RPMI8226 (cell line): ENCODE data around the gene ADI1.
"Not testable (repeated sequence)": the region's sequence is repeated elsewhere in the genome, so short reads cannot be mapped to it uniquely, and the experiment has no call there.

Source experiments
- DNase-seq: peaks from one replicate; pipeline ENCODE4 v3.0.0-alpha.2; 2015

The ADI1 gene

GRCh38 chr2:3492475-3492787 lies 26.9 kb downstream of the ADI1 start:
- DNase-seq = not testable (repeated sequence)

GRCh38 chr2:3491716-3492474 lies 27.4 kb downstream of the ADI1 start:
- DNase-seq = no peak

DNA sequence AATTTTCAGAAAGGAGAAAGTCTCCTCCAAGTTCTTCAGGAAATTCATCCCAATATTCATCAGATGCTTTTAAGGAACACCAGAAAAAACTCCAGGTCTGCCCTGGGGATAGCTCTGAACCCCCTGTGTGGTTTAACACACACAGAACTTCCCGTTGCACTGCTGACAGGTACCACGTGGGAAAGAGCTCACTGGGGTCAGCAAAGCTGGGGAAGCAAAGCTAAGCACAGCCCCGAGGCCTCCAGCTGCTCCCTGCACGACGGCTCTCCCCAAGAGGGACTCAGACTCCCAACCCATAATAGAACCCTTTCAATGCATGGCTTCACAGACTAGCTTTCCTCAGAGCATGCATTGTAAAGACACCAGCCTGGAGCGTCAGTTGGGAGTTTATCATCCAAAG lies 28.0 kb downstream of the ADI1 start:
- DNase-seq = no peak

- no peak for DNase-seq
Observed at GRCh38 chr2:3490191-3491170, 28.9 kb downstream of the ADI1 start.

GRCh38 chr2:3489764-3490115 lies 29.6 kb downstream of the ADI1 start:
- no peak for DNase-seq

GRCh38 chr2:3488855-3489763 lies 30.2 kb downstream of the ADI1 start:
- DNase-seq = no peak

DNA sequence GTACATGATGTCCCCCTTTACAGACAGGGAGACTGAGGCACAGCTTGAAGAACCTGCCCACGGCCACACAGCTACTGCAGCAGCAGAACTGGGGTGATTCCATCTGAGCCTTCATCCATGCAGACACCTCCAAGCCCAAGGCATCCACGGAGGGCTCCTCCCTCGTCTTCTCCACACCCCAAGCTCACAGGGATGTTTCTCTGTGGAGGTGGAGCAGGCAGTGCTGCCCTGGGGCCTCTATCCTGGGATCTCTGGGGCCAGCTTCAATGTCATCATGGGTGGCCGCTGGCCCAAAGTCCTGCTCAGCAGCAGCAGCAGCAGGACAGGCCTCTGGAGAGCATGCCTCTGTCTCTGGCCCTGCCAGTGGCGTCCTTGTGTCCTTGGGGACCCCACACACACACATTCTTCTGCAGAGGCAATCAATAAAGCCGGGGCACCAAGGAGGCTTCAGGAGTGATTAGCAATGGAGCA lies 31.2 kb downstream of the ADI1 start:
- DNase-seq = no peak

DNA sequence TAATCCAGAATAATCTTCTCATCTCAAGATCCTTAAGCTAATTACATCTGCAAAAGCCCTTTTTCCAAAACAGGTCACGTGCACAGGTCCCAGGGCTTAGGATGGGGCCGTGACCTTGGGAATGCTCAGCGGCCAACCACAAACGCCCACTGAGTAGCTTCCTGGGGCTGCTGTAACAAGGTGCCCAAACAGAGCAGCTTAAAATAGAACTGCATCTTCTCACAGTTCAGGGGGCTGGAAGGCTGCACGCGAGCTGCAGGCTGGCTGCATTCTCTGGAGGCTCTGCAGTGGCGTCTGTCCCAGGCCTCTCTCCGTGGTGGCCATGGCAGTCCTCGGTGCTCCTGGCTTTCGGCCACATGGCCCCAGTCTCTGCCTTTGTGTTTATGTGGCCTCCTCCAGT lies 31.9 kb downstream of the ADI1 start:
- DNase-seq = no peak

DNA sequence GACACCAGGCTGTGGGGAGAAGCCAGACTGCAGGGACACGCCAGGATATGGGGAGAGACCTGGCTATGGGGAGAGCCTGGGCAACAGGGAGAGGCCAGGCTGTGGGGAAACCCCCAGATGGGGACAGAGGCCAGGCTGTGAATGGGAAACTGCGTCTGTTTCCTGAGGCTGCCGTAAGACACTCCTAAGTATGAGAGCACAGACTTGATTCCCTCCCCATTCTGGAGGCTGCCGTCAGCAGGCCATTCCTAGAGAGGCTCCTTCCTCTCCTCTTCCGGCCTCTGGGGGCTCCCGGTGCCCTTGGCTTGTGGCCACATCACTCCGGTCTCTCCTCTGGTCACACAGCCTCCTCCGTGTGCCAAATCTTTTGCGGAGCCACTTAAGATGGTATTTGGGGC lies 32.3 kb downstream of the ADI1 start:
- no peak for DNase-seq

DNA sequence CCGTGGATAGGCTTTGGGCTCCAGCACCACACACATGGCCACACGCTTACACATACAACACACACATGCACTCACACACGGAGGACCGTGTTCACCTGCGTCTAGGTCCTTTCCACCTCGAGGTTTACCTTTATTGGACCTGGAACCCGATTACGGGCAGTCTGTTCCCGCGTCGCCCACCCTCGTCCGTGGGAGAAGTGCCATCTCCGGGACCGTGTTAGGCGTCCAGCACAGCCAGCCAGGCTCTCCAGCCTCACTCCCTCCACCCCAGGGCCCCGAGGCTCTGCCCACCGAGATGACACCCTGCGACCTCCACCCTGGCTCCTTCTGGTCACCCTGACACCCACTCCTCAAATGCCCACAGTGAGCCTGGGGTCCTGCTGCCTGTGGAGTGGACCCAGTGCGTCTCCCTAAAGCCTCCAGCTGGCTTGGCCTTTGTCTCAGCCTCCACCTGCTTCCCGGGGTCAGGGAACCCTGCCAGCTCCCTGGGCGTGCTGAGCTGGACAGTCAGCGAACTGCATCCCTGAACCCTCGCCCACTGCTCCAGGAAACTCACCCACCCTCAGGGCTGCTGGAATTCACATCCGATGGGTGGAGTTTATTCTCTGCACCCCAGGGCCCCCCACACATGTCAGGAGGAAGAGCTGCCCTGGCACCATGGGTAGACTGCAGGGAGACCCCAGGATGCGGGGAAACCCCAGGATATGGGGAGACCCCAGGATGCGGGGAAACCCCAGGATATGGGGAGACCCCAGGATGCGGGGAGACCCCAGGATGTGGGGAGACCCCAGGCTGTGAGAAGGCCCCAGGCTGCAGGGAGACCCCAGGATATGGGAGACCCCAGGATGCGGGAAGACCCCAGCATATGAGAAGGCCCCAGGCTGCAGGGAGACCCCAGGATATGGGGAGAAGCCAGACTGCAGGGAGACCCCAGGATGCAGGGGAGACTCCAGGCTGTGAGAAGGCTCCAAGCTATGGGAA lies 33.0 kb downstream of the ADI1 start:
- no peak for DNase-seq

GRCh38 chr2:3485166-3485565 lies 34.2 kb downstream of the ADI1 start:
- DNase-seq = no peak

DNA sequence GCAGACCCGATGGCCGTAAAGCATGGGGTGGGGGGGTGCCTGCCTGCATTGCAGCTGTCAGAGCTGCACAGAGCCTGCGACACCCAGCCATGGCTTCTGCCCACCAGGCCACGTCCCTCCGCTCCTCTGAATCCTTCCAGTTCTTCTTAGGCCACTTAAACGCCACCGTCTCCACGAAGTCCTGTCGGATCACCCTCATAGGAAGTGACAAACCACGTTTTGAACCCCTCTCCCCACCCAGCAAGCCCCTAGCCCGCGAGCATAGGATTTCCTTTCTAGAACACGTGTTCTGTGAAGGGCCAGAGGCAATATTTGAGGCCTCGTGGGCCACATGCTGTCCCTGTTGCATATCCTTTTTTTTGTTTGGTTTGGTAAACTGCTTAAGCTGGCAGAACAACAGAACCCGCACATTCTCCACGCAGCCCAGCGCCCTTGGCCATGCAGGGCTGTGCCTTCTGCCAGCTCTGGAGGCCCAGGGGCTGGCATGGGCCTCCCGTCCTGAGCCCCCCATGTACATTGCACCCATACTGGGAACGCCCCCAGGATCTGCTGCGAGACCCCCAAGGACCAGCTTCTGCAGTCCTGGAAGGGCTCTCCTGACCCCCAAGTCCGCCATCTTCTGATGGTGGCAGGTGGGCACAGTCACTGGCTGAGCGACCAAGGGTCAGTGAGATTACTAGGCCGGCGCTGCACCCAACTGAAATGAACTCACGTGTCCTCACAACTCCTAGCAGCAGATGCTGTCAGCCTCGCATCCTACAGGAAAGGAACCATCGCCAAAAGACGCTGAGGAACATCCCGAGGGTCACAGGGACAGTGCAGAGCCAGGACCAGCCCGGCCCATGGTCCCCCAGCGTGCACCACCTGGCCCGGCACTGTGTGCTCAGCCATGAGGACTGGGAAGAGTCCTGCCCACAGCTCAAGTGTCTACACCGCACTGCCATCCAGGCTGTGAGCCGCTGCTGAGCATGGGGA lies 35.1 kb downstream of the ADI1 start:
- DNase-seq = no peak

GRCh38 chr2:3483227-3483985 lies 35.9 kb downstream of the ADI1 start:
- no peak for DNase-seq

DNA sequence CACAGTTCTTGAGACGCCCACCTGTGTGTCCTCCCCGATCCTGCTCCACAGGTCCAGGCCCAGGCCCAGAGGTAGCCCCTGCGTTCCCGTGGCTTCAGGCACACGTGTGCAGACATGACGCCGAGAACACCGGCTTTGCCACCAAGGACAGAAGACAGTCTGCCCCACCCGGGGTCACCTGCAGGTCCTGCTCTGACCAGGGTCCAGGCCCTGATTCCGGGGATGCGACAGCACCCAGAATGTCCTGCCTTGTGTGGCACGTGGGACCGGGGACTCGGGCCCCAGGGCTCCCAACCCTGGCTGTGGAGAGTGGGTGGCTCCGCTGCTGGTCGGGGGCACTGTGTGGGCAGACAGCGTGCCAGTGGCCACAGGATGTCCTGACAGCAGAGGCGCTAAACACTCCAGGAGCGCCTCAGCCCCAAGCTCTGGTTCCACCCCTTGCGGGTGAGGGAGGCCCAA lies 36.9 kb downstream of the ADI1 start:
- DNase-seq = no peak

- no peak for DNase-seq
Observed at GRCh38 chr2:3481736-3482362, 37.5 kb downstream of the ADI1 start.

DNA sequence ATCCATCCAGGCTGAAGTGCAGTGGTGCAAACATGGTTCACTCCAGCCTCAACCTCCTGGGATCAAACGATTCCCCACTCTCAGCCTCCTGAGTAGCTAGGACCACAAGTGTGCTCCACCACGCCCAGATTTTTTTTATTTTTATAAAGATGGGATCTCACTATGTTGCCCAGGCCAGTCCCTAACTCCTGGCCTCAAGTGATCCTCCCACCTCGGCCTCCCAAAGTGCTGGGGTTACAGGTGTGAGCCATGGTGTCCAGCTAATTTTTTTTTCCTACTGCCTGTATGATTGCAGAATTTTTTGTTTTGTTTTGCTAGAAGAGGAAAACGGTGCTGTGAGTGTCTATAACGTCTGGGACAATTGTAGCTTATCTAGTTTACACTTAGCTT lies 38.3 kb downstream of the ADI1 start:
- DNase-seq = no peak

DNA sequence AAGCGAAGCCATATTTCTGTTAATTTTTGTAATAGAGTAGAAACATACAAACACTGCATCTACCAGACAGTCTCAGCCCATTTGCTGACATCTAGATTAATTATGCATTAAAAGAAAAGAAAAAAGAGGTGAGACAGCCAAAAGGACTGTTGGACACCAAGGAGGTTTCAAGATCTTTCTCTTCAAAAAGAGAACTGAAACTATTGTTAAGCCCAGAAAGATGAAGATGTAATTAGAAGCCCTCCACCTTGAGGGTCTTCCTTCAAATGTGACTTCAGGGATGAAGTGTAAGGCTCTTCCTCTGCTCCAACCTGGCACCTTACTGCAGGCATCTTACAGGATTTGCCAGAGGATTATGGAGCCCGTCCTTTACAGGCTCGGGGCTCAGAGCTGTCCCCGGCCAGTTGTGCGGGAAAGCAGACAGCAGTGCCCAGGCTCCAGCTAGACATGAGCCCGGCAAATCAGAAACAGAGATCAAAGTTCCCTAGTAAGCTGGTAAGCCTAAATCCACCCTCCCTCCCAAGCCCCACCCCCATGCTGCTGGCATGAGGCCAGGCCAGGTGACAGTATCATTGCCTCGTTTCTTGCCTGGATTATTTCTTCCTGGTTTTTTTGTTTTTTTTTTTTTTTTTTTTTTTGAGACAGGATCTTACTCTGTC lies 38.9 kb downstream of the ADI1 start:
- peak; percentile 85 for DNase-seq
